22Rv1 (cell line): ENCODE data around the gene ZG16.
A peak's percentile ranks its signal among the peaks of the same experiment; 100 is the strongest.

ENCODE experiments used
- CTCF ChIP-seq: fragments of 450-650 bp; IDR thresholded peaks from 2 replicates; pipeline ENCODE4 v1.5.1; 2017; ENCODE audit warnings: mild to moderate bottlenecking
- ZFX ChIP-seq: fragments of 450-650 bp; IDR thresholded peaks from 2 replicates; pipeline ENCODE4 v1.6.1; 2017; ENCODE audit warnings: antibody characterized with exemption, borderline replicate concordance

GRCh38 chr16:29807426-29808218 lies 29.6 kb downstream of the ZG16 start:
- TF ChIP-seq CTCF (peak; percentile 65), ZFX (no peak)
